ENCODE results near the gene GCH1. TPM values are rescaled to one million over a fixed set of nuclear protein-coding genes. Genes with fewer than 3 reads are reported as not detected.

Gene GCH1
- total RNA-seq, 4 donors from 2014 or later = 2.2 to 5.0 (median 3.7) TPM

DNA sequence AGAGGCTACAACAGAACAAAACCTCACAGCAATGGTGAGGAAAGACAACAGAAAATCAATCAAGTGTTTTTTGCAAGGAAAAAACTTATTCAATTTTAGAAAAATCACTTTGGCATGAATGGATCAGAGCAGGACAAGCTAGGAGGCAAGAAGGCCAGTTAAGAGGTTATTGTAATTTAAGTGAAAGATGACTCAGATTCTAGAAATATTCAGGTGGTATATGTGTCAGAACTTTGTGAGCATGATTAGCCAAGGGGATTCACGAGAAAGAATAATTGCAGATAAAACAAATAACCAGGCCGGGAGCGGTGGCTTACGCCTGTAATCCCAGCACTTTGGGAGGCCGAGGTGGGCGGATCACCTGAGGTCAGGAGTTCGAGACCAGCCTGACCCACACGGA, 12.7 kb downstream of the GCH1 start:
- WGBS, 2 donors (ENCODE audit: low coverage in 1 of 2) = 93 to 100% methylated on average over 1 to 8 of the region's 8 CpGs
- Histone ChIP-seq H3K4me1 (no peaks in the 10 kb centered on the region), H3K27me3 (no peaks in the 10 kb centered on the region), H3K4me3 (no peak overlapping the region), H3K36me3 (no peaks in the 10 kb centered on the region), H3K27ac (no peak overlapping the region), H3K9me3 (no peaks in the 10 kb centered on the region)
- ATAC-seq = no peak
- TF ChIP-seq POLR2AphosphoS5 (IDR thresholded peaks at IDR 0.05) = no peak
- TF ChIP-seq, protein P1, sequence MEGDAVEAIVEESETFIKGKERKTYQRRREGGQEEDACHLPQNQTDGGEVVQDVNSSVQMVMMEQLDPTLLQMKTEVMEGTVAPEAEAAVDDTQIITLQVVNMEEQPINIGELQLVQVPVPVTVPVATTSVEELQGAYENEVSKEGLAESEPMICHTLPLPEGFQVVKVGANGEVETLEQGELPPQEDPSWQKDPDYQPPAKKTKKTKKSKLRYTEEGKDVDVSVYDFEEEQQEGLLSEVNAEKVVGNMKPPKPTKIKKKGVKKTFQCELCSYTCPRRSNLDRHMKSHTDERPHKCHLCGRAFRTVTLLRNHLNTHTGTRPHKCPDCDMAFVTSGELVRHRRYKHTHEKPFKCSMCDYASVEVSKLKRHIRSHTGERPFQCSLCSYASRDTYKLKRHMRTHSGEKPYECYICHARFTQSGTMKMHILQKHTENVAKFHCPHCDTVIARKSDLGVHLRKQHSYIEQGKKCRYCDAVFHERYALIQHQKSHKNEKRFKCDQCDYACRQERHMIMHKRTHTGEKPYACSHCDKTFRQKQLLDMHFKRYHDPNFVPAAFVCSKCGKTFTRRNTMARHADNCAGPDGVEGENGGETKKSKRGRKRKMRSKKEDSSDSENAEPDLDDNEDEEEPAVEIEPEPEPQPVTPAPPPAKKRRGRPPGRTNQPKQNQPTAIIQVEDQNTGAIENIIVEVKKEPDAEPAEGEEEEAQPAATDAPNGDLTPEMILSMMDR (IDR thresholded peaks at IDR 0.05) = no peak
- no peak for TF ChIP-seq EP300 (IDR thresholded peaks at IDR 0.05)
- TF ChIP-seq POLR2A (IDR thresholded peaks at IDR 0.05) = no peak

DNA sequence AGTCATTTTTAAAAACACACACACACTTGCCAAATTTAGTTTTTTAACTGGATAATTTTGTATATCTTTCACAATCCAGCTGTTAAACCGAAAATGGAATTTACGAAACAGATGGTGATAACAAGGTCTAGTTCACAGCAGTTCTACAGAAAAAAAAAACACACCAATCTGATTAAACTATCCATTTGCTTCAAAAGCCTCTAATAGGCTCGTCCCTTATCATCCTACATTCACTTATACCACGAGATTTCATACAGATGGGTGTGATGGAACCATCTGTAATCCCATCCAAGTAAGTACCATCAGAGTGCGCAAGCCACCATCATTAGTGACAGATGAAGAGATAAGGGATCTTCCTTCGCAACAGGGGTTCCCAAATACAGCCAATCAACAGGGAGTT, 20.1 kb downstream of the GCH1 start:
- Histone ChIP-seq H3K36me3 (no peaks in the 10 kb centered on the region), H3K27me3 (no peaks in the 10 kb centered on the region), H3K4me1 (peaks cover 0 to 19% (median 0%) of the 10 kb centered on the region in 3 donors), H3K9me3 (no peaks in the 10 kb centered on the region), H3K4me3 (no peak overlapping the region), H3K27ac (peak overlapping the region in 2 of 4 donors; percentile 71 to 77)
- ATAC-seq = no peak
- TF ChIP-seq, protein P1 (IDR thresholded peaks at IDR 0.05) = no peak
- TF ChIP-seq EP300 (IDR thresholded peaks at IDR 0.05) = no peak
- no peak for TF ChIP-seq POLR2AphosphoS5 (IDR thresholded peaks at IDR 0.05)
- no peak for TF ChIP-seq POLR2A (IDR thresholded peaks at IDR 0.05)
- WGBS, 2 donors (ENCODE audit: low coverage in 1 of 2) = 53 to 68% methylated on average over 6 of the region's 6 CpGs

DNA sequence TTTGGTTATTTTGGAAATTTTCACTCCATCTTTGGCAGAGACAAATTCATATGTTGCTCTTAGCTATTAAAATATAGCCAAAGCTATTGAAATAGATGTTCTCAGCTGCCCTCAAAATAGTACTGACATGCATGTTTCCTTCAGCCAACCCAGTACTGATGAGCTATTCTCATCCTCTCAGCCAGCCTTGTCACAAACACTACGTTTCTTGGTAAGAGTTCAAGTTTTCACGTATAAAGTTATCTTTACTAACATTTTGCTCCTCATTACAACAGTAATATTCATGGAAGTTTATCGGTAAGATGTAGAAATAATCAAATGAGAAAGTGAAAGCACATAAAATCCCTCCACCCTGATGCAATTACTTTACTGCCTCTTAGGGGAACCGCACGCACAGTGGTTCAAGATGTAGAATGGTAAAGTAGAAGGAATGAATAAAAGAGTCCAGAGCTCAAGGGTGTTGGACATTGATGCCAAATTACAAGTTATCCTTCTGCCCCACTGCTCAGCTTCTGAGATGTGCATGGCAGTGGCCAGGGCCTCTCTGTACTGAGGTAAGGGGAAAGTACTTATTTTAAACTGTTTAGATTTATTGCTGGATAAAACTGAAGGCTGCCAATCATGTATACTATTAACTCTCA, 20.7 kb downstream of the GCH1 start:
- Histone ChIP-seq H3K9me3 (no peaks in the 10 kb centered on the region), H3K4me1 (peaks cover 0 to 19% (median 0%) of the 10 kb centered on the region in 3 donors), H3K36me3 (no peaks in the 10 kb centered on the region), H3K4me3 (peak overlapping the region; percentile 46 to 52), H3K27me3 (no peaks in the 10 kb centered on the region), H3K27ac (peak overlapping the region; percentile 54 to 77 (median 70))
- TF ChIP-seq POLR2AphosphoS5 (IDR thresholded peaks at IDR 0.05) (no peak), POLR2A (IDR thresholded peaks at IDR 0.05) (no peak)
- peak; percentile 68 for ATAC-seq
- 4 to 12% methylated on average over 5 of the region's 5 CpGs for WGBS, 2 donors (ENCODE audit: low coverage in 1 of 2)

DNA sequence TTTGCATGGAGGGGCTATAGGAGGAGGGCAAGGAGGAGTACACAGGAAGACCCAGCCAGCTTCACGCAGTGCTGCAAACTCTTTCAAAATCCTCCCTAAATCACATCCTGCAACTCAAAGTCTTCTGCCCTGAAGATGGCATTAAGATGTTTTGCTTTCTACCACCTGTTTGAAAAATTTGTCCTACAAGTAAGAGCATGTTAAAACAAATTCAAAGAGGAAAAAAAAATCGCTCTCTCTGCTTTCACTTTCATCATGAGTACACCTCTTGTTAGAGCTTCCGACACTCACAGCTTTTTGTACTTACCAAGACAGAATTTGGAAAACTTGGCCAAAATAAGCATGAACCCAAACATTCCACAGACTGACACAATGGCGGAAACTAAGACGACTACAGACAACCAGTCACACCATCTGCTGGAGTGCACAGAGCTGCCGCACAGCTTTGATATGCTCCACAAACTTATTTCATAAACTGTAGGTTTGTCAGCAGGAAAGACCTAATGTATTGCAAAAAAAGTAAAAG, 21.3 kb downstream of the GCH1 start:
- H3K27me3 ChIP-seq = no peaks in the 10 kb centered on the region
- WGBS, 2 donors (ENCODE audit: low coverage in 1 of 2) = 6 to 17% methylated on average over 6 of the region's 6 CpGs
- peak; percentile 48 for ATAC-seq
- peak overlapping the region; percentile 46 to 52 for H3K4me3 ChIP-seq
- no peaks in the 10 kb centered on the region for H3K9me3 ChIP-seq
- H3K4me1 ChIP-seq = peaks cover 0 to 19% (median 0%) of the 10 kb centered on the region in 3 donors
- peak overlapping the region; percentile 54 to 77 (median 70) for H3K27ac ChIP-seq
- TF ChIP-seq POLR2AphosphoS5 (IDR thresholded peaks at IDR 0.05) (no peak), EP300 (IDR thresholded peaks at IDR 0.05) (no peak), POLR2A (IDR thresholded peaks at IDR 0.05) (no peak)
- TF ChIP-seq, protein P1 (IDR thresholded peaks at IDR 0.05) = no peak
- H3K36me3 ChIP-seq = no peaks in the 10 kb centered on the region

DNA sequence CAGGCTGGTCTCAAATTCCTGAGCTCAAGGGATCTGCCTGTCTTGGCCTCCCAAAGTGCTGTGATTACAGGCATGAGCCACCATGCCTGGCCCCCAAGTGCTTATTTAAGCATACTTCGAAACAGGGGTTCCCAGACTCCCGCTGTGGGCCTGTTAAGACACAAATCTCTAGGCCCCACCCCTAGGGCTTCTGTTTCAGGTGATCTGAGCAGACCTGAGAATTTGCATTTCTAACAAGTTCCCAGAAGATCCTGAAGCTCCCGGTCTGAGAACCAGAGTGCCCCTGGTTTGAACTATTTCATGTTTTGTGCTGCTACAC, 25.0 kb downstream of the GCH1 start:
- WGBS, 2 donors (ENCODE audit: low coverage in 1 of 2) = 88 to 100% methylated on average over 1 to 3 of the region's 3 CpGs
- ATAC-seq = no peak
- Histone ChIP-seq H3K4me3 (no peak overlapping the region), H3K9me3 (no peaks in the 10 kb centered on the region), H3K27me3 (no peaks in the 10 kb centered on the region), H3K36me3 (no peaks in the 10 kb centered on the region), H3K4me1 (peaks cover 0 to 16% (median 0%) of the 10 kb centered on the region in 3 donors), H3K27ac (no peak overlapping the region)
- no peak for TF ChIP-seq POLR2AphosphoS5 (IDR thresholded peaks at IDR 0.05)
- TF ChIP-seq, protein P1 (IDR thresholded peaks at IDR 0.05) = no peak
- TF ChIP-seq POLR2A (IDR thresholded peaks at IDR 0.05) = no peak
- TF ChIP-seq EP300 (IDR thresholded peaks at IDR 0.05) = no peak

Data from gastroesophageal sphincter (tissue), 4 donors.